Testis (tissue), 3 donors: Measurements from ENCODE around the gene CTSC. TPM values are rescaled to one million over a fixed set of nuclear protein-coding genes. Genes with fewer than 3 reads are reported as not detected.

Experiments used
- DNase-seq: peaks from one replicate; pipeline ENCODE4 v3.0.0-alpha.2; 2019
- H3K27ac ChIP-seq, 2 donors: fragments of 200-600 bp; sonication (generic); one replicate each; pipeline ENCODE4 v1.5.1; 2019
- H3K27me3 ChIP-seq: fragments of 200-600 bp; sonication (generic); one replicate; pipeline ENCODE4 v1.5.1; 2019
- H3K36me3 ChIP-seq: fragments of 200-600 bp; sonication (generic); one replicate; pipeline ENCODE4 v1.5.1; 2017; ENCODE audit warnings: low read depth; ENCODE audit errors: missing control alignments
- H3K4me1 ChIP-seq: fragments of 200-600 bp; sonication (generic); one replicate; pipeline ENCODE4 v1.5.1; 2019
- H3K4me3 ChIP-seq, 2 donors: fragments of 200-600 bp; sonication (generic); one replicate each; pipeline ENCODE4 v1.5.1; 2017 to 2019
- H3K9me3 ChIP-seq: fragments of 200-600 bp; sonication (generic); one replicate; pipeline ENCODE4 v1.5.1; 2017
- CTCF ChIP-seq, 3 experiments: fragments of 450-650 bp in 2 of 3; fragments of 200-600 bp in 1 of 3; sonication (generic) in 1 of 3; IDR thresholded peaks; one replicate each; pipeline ENCODE4 v1.5.1; 2016 to 2019; ENCODE audit warnings: antibody characterized with exemption in 3 of 3, mild to moderate bottlenecking in 2 of 3, moderate library complexity in 1 of 3
- POLR2A ChIP-seq: fragments of 450-650 bp; IDR thresholded peaks from one replicate; pipeline ENCODE4 v1.6.1; 2017; ENCODE audit warnings: antibody characterized with exemption, mild to moderate bottlenecking, moderate library complexity
- WGBS, 2 donors: methylation state at CpG; one replicate each; pipeline ENCODE4 v1.1.5; 2018; 5-methylcytosine and 5-hydroxymethylcytosine counted together
- intact Hi-C: fragments of 100-400 bp; cut with DNase I; formaldehyde crosslinking; loops from one replicate; pipeline ENCODE4 v1.15.1; 2023; ENCODE audit warnings: low total_unique reads
- polyA plus RNA-seq: library from polyadenylated mRNA; stranded (reverse); fragments of 350-450 nt; fragmentation: Illumina TruSeq; extraction: RNeasy Lipid Tissue Mini Kit (QIAGEN cat#74804); gene quantifications from one replicate; pipeline ENCODE4 v1.2.3, GENCODE V29; 2014; ENCODE audit warnings: low read depth, low replicate concordance; ENCODE audit not compliant: insufficient read depth
- total RNA-seq, 2 donors: library from RNA; depleted of rRNA; stranded (reverse); fragments of >200 nt; gene quantifications; one replicate each; pipeline ENCODE4 v1.2.3, GENCODE V29; 2016

CTSC gene
- total and polyA plus RNA-seq, 3 donors from 2014 or later: 39.1 to 71.0 (median 65.3) TPM

GRCh38 chr11:88337987-88338668, 592 bp upstream of the CTSC start:
- H3K27me3 ChIP-seq: no peaks in the 10 kb centered on the region
- WGBS, 2 donors: 1 to 2% methylated on average over 15 of the region's 15 CpGs
- peak; percentile 43 for DNase-seq
- H3K27ac ChIP-seq: peak overlapping the region; percentile 73 to 90
- intact Hi-C loops: no loop called here
- H3K9me3 ChIP-seq: no peaks in the 10 kb centered on the region
- peaks cover 4% of the 10 kb centered on the region for H3K4me1 ChIP-seq
- TF ChIP-seq CTCF (IDR thresholded peaks at IDR 0.05) (no peak), POLR2A (no peak)
- H3K4me3 ChIP-seq: peak overlapping the region; percentile 76 to 95
- no peaks in the 10 kb centered on the region for H3K36me3 ChIP-seq

GRCh38 chr11:88335284-88335683, 2.3 kb downstream of the CTSC start:
- TF ChIP-seq POLR2A (no peak), CTCF (IDR thresholded peaks at IDR 0.05) (no peak)
- H3K4me3 ChIP-seq: no peak overlapping the region
- intact Hi-C loops: no loop called here

GRCh38 chr11:88333862-88334261, 3.7 kb downstream of the CTSC start:
- intact Hi-C loops: no loop called here
- no peak overlapping the region for H3K4me3 ChIP-seq
- no peaks in the 10 kb centered on the region for H3K27me3 ChIP-seq
- H3K36me3 ChIP-seq: no peaks in the 10 kb centered on the region
- WGBS, 2 donors: 76 to 77% methylated on average over 2 of the region's 2 CpGs
- DNase-seq: no peak
- H3K4me1 ChIP-seq: peaks cover 4% of the 10 kb centered on the region
- no peak for TF ChIP-seq CTCF (IDR thresholded peaks at IDR 0.05)
- TF ChIP-seq POLR2A: no peak
- H3K27ac ChIP-seq: no peak overlapping the region
- no peaks in the 10 kb centered on the region for H3K9me3 ChIP-seq

More at GRCh38 chr11:88335284-88335683, 2.3 kb downstream of the CTSC start:
- Histone ChIP-seq H3K36me3 (no peaks in the 10 kb centered on the region), H3K9me3 (no peaks in the 10 kb centered on the region), H3K4me1 (peaks cover 4% of the 10 kb centered on the region), H3K27ac (no peak overlapping the region), H3K27me3 (no peaks in the 10 kb centered on the region)
- no peak for DNase-seq
- 67 to 71% methylated on average over 4 of the region's 4 CpGs for WGBS, 2 donors

GRCh38 chr11:88332851-88333250, 4.7 kb downstream of the CTSC start:
- H3K27me3 ChIP-seq: no peaks in the 10 kb centered on the region
- H3K27ac ChIP-seq: no peak overlapping the region

More at GRCh38 chr11:88332851-88333250, 4.7 kb downstream of the CTSC start:
- Histone ChIP-seq H3K4me3 (no peak overlapping the region), H3K4me1 (peaks cover 4% of the 10 kb centered on the region), H3K9me3 (no peaks in the 10 kb centered on the region), H3K36me3 (no peaks in the 10 kb centered on the region)
- no peak for TF ChIP-seq CTCF (IDR thresholded peaks at IDR 0.05)
- no peak for TF ChIP-seq POLR2A
- intact Hi-C loops: no loop called here
- DNase-seq: no peak
- 63 to 77% methylated on average over 1 of the region's 1 CpG for WGBS, 2 donors
